ENCODE results near the gene KLK5. TPM values are rescaled to one million over a fixed set of nuclear protein-coding genes. Genes with fewer than 3 reads are reported as not detected.
A peak's percentile ranks its signal among the peaks of the same experiment; 100 is the strongest.
"Not testable (repeated sequence)": the region's sequence is repeated elsewhere in the genome, so short reads cannot be mapped to it uniquely, and the experiment has no call there.

KLK5 gene
- total RNA-seq, 1 experiment from 2014 or later = not detected

DNA sequence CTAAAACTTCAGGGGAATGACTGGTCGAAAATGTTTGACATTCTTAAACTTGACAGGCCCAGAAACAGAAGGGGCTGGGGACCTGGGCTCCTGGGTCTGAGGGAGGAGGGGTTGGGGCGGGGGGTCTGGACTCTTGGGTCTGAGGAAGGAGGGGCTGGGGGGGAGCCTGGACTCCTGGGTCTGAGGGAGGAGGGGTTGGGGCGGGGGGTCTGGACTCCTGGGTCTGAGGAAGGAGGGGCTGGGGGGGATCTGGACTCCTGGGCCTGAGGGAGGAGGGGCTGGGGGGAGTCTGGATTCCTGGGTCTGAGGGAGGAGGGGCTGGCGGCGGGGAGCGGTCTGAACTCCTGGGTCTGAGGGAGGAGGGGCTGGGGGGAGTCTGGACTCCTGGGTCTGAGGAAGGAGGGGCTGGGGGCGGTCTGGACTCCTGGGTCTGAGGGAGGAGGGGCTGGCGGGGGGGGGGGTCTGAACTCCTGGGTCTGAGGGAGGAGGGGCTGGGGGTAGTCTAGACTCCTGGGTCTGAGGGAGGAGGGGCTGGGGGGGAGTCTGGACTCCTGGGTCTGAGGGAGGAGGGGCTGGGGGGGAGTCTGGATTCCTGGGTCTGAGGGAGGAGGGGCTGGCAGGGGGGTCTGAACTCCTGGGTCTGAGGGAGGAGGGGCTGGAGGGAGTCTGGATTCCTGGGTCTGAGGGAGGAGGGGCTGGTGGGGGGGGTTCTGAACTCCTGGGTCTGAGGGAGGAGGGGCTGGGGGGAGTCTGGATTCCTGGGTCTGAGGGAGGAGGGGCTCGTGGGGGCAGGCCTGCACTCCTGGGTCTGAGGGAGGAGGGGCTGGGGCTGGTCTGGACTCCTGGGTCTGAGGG lies 22.1 kb upstream of the KLK5 start:
- in situ Hi-C loops (cut with HindIII; ENCODE audit: low pct_unique_long_range_greater_than_20kb, low sequenced_read_pairs) = no loop called here
- no peak for DNase-seq (ENCODE audit: low read depth, low spot score)

DNA sequence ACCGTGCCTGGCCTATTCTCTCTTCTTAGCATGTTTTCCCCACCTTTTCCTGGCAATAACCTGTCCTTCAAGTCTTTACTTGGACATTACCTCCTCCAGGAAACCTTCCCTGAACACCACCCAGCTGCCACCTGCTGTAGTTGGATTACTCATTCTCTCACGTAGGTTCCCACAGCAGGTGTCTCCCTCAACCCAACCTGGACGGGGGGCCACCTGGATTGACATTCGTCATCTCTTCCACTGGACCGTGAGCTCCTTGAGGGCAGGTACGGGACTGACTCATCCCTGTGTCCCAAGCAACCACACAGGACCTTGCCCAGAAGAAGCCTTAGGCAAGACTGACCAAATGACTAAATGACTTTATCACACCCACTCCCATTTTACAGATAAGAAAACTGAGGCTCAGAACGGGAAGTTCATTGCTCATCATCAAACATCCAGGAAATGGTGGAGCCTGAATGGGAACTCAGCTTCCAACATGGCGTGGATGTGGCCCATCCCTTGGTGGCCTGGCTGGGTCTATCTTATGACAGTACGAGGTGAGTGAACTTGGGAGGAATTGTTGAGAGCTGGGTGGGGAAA lies 20.0 kb upstream of the KLK5 start:
- in situ Hi-C loops (cut with HindIII; ENCODE audit: low pct_unique_long_range_greater_than_20kb, low sequenced_read_pairs) = no loop called here
- DNase-seq (ENCODE audit: low read depth, low spot score) = no peak

DNA sequence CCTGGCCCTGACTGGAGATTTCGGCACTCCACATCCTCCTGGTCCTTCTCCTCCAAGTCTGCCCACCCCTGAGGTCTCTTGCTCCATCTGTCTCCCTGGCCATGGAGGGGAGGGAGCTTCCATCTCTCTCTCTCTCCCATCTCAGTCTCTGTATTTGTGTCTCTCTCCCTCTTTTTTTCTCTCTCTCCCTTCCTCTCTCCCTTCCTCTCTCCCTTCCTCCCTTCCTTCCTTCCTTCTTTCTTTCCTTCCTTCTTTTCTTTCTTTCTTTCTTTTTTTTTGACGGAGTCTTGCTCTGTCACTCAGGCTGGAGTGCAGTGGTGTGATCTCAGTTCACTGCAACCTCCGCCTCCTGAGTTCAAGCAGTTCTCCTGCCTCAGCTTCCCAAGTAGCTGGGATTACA lies 17.0 kb upstream of the KLK5 start:
- in situ Hi-C loops (cut with HindIII; ENCODE audit: low pct_unique_long_range_greater_than_20kb, low sequenced_read_pairs); DNase-seq (ENCODE audit: low read depth, low spot score): not testable (repeated sequence)

DNA sequence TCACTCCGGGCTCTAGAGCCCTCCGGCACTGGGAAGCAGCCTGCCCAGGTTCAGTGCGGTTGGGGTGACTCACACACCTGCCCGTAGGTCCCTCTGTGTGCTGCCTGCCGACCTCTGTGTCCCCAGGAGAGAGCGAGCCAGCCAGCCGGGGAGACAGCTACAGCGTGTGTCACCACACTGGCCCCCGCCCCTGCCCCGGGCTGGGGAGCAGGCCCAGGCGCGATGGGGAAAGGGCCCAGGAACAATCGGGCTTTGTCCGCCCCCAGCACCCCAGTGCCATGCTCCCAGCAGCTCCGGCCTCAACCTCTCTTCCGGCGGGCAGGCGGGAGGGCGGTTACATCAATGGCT lies 16.5 kb upstream of the KLK5 start, which contains the start of gene KLK6:
TSS of gene KLK6 (minus strand) at position 179 of the 348 bp plus-strand sequence. CDS start 1,487 bp downstream, outside the sequence.
- in situ Hi-C loops (cut with HindIII; ENCODE audit: low pct_unique_long_range_greater_than_20kb, low sequenced_read_pairs) = no loop called here

DNA sequence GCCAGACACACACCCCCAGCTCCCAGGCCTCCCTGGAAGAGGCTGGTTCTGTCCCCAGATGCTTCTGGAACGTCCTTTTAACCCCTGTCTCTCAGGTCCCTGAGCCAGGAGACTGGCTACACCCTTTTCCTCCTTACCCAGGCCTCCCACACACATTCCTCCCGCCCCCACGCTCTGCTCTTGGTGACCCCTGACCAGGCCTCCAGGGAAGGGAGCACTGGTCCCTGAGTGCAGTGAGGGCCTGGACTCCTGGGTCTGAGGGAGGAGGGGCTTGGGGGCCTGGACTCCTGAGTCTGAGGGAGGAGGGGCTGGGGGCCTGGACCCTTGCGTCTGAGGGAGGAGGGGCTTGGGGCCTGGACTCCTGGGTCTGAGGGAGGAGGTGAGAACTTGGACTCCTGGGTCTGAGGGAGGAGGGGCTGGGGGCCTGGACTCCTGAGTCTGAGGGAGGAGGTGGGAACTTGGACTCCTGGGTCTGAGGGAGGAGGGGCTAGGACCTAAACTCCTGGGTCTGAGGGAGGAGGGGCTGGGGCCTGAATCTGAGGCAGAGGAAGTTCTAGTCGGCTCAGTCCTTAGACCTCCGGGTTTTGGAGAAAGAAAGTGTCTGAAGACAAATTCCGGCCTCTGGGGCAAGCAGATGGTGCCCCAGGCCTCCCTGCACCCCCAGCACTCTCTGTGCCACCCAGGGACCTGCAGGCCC lies 16.0 kb upstream of the KLK5 start:
- DNase-seq (ENCODE audit: low read depth, low spot score) = no peak
- in situ Hi-C loops (cut with HindIII; ENCODE audit: low pct_unique_long_range_greater_than_20kb, low sequenced_read_pairs) = no loop called here

More for the DNA sequence above, 16.5 kb upstream of the KLK5 start, which contains the start of gene KLK6:
- no peak for DNase-seq (ENCODE audit: low read depth, low spot score)

DNA sequence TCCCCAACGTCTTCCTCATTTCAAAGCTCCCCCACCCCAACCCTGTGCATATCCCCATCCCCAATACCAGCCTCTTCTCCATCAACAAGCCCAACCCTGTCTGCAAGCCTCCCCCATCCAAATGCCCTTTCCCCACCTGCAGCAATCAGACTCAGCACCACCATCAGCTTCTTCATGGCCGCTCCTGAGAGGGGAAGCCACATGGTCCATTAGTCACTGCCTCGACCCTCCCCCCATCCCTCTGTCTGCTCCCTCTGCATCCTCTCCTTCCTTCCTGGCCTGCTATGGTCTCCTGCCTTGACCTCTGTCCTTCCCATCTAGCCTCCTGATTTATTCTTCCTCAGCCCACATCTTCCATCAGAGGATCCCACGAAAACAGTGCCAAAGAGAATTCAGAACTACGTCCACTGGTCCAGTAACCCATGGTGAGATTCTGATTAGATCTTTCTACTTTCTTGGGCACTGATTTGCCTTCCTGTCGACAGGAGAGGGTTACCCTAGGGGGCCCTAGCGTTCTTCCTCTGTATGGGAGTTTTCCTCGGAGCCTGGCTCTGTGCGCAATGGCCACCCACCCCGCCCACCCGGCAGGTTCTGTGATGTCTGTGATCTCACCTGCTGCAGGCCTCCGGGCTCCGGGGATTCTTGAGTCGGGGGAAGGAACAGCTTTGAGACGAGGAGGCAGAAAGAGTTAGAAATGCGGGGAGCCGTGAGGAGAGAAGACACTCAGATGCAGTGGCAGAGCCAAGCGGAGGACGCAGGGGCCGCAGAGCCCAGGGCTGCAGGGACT lies 15.3 kb upstream of the KLK5 start:
- no peak for DNase-seq (ENCODE audit: low read depth, low spot score)
- in situ Hi-C loops (cut with HindIII; ENCODE audit: low pct_unique_long_range_greater_than_20kb, low sequenced_read_pairs) = no loop called here

DNA sequence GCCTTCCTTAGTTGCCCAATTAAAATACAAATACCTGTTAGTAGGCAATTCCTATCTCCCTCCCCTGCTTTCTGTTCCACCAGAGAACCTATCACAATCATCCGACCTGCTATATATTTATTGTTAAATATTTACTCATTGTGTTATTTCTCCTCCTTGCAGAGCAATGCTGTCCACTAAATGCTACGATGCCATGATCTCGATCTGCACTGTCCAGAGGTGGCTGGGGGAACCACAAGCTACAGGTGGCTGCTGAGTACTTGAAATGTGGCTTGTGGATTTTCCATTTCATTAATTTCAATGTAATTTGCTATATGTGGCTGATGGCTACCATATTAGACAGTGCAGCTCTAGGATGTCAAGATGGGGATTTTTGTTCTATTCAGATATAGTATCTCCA lies 11.4 kb upstream of the KLK5 start:
- in situ Hi-C loops (cut with HindIII; ENCODE audit: low pct_unique_long_range_greater_than_20kb, low sequenced_read_pairs) = no loop called here
- no peak for DNase-seq (ENCODE audit: low read depth, low spot score)

DNA sequence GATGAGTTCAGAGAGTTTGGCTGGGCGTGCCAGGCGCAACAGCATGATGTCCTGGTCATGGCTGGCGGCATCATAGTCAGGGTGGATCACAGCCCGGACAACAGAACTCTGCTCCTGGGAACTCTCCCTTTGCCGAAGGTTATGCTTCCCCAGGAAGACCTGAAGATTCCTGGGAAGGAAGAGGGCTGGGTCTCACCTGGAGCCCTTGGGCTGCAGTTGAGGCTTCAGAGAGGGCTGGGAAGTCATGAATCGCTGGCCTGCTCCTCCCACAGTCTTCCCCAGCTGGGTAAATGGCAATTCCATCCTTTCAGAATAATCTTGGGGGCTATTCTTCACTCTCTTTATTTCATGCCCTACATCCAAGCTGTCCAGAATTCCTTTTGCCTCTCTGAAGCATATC lies 10.5 kb upstream of the KLK5 start:
- DNase-seq (ENCODE audit: low read depth, low spot score) = no peak
- in situ Hi-C loops (cut with HindIII; ENCODE audit: low pct_unique_long_range_greater_than_20kb, low sequenced_read_pairs) = no loop called here

DNA sequence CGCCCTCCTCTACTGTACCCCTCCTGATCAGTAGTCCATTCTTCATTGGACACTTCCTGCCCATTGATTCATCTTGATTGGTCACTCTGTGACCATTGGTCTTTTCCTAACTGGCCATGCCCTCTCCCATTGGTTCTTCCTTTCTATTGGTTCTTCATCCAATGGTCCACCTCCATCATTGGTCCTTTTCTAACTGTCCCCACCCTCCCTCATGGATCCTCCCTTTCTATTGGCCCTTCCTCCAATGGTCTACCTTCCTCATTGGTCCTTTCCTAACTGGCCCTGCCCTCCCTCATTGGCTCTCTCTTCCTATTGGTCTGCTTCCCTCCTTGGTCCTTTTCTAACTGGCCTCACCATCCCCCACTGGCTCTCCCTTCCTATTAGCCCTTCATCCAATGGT lies 9.4 kb upstream of the KLK5 start:
- peak; percentile 16 for DNase-seq (ENCODE audit: low read depth, low spot score)

DNA sequence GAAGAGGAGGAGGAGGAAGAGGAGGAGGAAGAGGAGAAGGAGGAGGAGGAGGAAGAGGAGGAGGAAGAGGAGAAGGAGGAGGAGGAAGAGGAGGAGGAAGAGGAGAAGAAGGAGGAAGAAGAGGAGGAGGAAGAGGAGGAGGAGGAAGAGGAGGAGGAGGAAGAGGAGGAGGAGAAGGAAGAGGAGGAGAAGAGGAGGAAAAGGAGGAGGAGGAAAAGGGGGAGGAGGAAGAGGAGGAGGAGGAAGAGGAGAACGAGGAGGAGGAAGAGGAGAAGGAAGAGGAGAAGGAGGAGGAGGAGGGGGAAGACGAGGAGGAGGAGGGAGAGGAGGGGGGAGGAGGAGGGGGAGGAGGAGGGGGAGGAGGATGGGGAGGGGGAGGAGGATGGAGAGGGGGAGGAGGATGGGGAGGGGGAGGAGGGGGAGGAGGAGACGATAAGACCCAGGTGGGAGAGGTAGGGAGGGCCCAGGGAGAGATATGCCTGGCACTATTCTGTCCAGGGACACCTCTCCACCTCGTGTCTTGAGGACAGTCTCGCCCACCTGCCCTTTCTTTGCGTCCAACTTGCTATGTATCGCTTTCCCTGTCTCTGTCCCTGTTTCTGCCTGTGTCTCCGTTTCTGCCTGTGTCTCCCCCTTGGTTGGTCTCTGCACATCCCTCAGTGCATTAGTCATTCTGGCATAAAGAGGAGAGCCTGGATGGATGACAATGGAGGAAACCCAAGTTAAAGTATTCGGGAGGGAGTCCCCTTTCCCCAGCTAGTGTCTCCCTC lies 7.1 kb upstream of the KLK5 start:
- in situ Hi-C loops (cut with HindIII; ENCODE audit: low pct_unique_long_range_greater_than_20kb, low sequenced_read_pairs) = no loop called here
- peak; percentile 17 for DNase-seq (ENCODE audit: low read depth, low spot score)

More for the DNA sequence above, 9.4 kb upstream of the KLK5 start:
- in situ Hi-C loops (cut with HindIII; ENCODE audit: low pct_unique_long_range_greater_than_20kb, low sequenced_read_pairs) = no loop called here

DNA sequence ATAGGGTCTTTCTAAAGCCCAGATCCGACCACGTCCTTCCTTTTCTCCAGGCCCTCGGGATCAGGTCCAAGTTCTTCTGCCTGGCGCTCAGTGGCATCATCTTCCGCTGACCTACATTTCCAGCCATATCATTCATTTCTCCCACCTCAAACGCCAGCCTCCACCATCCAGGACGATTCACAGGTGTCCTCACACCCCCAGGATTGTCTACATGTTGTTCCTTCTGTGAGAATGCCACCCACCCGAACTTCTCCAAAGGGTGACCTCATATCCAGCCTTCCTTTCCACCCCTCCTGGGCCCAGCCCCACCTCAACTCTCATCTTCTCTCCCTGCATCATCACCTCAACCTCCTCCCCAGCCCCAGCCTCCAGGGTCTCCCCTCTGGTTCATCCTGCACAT lies 4.7 kb upstream of the KLK5 start:
- in situ Hi-C loops (cut with HindIII; ENCODE audit: low pct_unique_long_range_greater_than_20kb, low sequenced_read_pairs) = no loop called here
- DNase-seq (ENCODE audit: low read depth, low spot score) = no peak

DNA sequence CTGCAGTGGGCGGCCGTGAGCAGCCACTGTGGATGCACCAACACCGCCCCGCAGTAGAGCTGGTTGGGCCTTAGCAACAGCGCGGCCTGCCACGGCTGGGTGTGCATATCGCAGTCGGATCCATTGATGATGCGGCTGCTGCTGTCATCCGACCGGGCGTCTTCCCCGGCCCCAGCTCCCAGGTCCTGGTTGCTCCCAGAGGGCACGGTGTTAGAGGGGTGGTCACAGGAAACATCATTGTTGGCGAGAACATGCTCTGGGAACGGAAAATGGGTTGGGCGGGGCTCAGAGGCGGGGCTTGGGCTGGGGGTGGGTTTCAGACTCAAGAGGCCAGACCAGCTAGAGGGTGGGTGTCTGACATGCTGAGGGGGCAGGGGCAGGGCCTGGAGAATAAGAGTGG lies 3.0 kb downstream of the KLK5 start:
- in situ Hi-C loops (cut with HindIII; ENCODE audit: low pct_unique_long_range_greater_than_20kb, low sequenced_read_pairs) = no loop called here
- no peak for DNase-seq (ENCODE audit: low read depth, low spot score)

DNA sequence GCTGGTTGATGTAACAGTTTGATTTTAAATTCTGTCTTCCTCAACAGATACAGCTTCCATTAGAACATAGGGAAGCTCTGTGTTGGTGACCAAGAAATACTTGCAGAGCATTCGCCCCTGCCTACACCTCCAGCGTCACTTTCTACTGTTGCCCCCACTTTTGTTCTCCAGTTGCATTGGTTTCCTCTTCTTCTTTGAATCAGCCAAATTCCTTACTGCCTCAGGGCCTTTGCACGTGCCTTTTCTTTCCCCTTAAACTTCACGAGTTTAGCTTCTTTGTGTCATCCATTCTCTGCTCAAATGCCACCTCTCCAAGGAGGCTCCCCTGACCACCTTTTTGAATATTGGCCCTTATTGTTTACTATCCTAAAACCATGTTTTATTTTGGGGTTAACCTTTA lies 5.7 kb downstream of the KLK5 start:
- in situ Hi-C loops (cut with HindIII; ENCODE audit: low pct_unique_long_range_greater_than_20kb, low sequenced_read_pairs) = no loop called here

DNA sequence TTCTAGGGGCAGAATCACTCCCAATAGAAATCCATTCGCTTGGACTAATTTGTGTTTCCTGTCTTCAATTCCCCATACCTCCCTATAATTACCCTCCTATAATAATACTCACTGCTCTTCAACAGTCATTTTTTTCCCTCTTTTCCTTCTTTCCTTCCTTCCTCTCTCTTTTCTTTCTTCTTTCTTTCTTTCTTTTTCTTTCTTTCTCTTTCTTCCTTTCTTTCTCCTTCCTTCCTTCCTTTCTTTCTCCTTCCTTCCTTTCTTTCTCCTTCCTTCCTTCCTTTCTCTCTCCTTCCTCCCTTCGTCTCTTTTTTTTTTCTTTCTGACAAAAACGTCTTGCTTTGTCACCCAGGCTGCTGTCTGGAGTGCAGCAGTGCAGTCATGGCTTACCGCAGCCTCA lies 8.0 kb downstream of the KLK5 start:
- DNase-seq (ENCODE audit: low read depth, low spot score) = no peak
- in situ Hi-C loops (cut with HindIII; ENCODE audit: low pct_unique_long_range_greater_than_20kb, low sequenced_read_pairs) = no loop called here

More for the DNA sequence above, 5.7 kb downstream of the KLK5 start:
- DNase-seq (ENCODE audit: low read depth, low spot score) = no peak

DNA sequence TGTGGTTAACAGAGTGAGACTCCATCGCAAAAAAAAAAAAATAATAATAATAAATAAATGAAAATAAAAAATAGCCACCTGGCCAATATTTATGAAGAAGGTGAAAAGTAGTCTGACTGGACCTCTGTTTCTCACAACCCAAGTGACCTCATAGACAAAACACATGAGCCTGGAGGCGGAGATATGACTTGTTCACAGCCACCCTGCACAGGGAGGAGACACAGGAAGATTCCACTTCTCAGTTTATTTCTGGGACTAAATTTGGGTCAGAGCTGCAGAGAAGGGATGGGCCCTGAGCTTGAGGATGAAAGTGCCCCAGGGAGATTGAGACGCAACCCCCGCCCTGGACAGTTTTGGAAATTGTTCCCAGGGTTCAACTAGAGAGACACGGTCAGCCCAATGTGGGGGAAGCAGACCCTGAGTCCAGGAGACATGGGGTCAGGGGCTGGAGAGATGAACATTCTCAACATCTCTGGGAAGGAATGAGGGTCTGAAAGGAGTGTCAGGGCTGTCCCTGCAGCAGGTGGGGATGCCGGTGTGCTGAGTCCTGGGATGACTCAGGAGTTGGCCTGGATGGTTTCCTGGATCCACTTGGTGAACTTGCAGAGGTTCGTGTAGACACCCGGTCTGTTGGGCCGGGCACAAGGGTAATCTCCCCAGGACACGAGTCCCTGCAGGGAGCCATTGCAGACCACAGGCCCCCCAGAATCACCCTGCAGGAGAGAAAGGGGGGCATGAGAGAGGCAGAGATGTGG lies 9.6 kb downstream of the KLK5 start:
- no peak for DNase-seq (ENCODE audit: low read depth, low spot score)
- in situ Hi-C loops (cut with HindIII; ENCODE audit: low pct_unique_long_range_greater_than_20kb, low sequenced_read_pairs) = no loop called here

DNA sequence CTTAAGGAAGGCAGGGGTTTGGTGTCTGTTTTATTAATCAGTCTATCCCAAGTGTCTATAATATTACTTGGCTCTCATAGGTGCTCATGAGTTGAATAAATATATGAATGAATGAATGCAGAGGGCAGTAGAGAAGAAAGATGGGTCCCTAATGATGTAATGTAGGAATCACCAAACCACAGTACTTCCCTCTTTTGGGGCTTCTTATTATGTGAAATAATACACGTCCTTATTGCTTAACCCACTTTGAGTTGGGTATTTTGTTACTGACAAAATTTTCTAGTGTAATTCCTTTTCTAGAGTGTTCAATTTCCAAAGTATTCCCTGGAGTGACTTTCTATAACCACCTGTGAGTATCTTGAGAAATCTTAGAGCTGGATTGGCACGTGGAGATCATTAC lies 13.2 kb downstream of the KLK5 start:
- DNase-seq (ENCODE audit: low read depth, low spot score) = no peak
- in situ Hi-C loops (cut with HindIII; ENCODE audit: low pct_unique_long_range_greater_than_20kb, low sequenced_read_pairs) = no loop called here

DNA sequence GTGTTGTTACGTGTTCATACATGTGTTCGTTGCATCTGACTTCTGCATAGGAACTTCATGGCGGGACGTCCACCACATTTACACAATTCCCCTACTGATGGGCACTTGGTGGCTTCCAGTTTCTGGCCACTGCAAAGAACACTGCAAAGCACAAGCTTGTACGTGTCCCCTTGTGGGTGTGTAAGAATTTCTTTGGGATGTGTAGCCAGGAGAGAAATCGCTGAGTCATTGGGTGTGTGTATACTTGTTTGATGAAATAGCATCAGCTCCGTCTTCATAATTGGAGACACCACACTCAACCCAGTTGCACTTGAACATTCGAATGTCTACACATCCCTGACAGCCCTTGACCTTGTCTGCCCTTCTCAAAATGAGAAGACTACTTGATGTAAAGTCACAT lies 19.2 kb downstream of the KLK5 start:
- in situ Hi-C loops (cut with HindIII; ENCODE audit: low pct_unique_long_range_greater_than_20kb, low sequenced_read_pairs) = no loop called here
- DNase-seq (ENCODE audit: low read depth, low spot score) = no peak

Measured in SK-MEL-5 (cell line).